Fibroblast of lung (primary cell): ENCODE results near the gene HECW1. TPM values are rescaled to one million over a fixed set of nuclear protein-coding genes. Genes with fewer than 3 reads are reported as not detected.
A peak's percentile ranks its signal among the peaks of the same experiment; 100 is the strongest.

ENCODE experiments used
- DNase-seq, 2 donors: peaks; one replicate each; pipeline versions ENCODE4 v3.0.0 to v3.0.0-alpha.2; 2010; ENCODE audit warnings: low read depth in 2 of 2
- H2AFZ ChIP-seq: 2 replicates; pipeline ENCODE4 v1.5.1; 2012; ENCODE audit warnings: low read length, control low read depth, inconsistent platforms
- H3K27ac ChIP-seq: 2 replicates; pipeline ENCODE4 v1.5.1; 2011; ENCODE audit warnings: low read length, control low read depth; ENCODE audit not compliant: insufficient read depth
- H3K27me3 ChIP-seq: 2 replicates; pipeline ENCODE4 v1.5.1; 2011; ENCODE audit warnings: mild to moderate bottlenecking, low read length; ENCODE audit not compliant: control insufficient read depth, insufficient read depth
- H3K36me3 ChIP-seq: 2 replicates; pipeline ENCODE4 v1.5.1; 2011; ENCODE audit warnings: low read length; ENCODE audit not compliant: control insufficient read depth, insufficient read depth
- H3K4me1 ChIP-seq: 2 replicates; pipeline ENCODE4 v1.5.1; 2011; ENCODE audit warnings: low read length; ENCODE audit not compliant: control insufficient read depth, insufficient read depth; ENCODE audit errors: extremely low read depth
- H3K4me2 ChIP-seq: 2 replicates; pipeline ENCODE4 v1.5.1; 2011; ENCODE audit warnings: low read length, control low read depth; ENCODE audit not compliant: insufficient read depth; ENCODE audit errors: extremely low read depth
- H3K4me3 ChIP-seq, 4 experiments: fragments of 200-600 bp in 1 of 4; sonication (generic) in 1 of 4; replicated peaks in 1 of 4; 2 replicates each; pipeline ENCODE4 v1.5.1; 2011 to 2016; ENCODE audit warnings: low read length in 4 of 4, low read depth in 3 of 4, mild to moderate bottlenecking in 3 of 4, control low read depth in 2 of 4, inconsistent platforms in 1 of 4, mixed read lengths in 1 of 4; ENCODE audit not compliant: insufficient read depth in 1 of 4; ENCODE audit errors: control extremely low read depth in 1 of 4
- H3K79me2 ChIP-seq: 2 replicates; pipeline ENCODE4 v1.5.1; 2012; ENCODE audit warnings: mild to moderate bottlenecking, low read length, inconsistent platforms; ENCODE audit not compliant: control insufficient read depth, insufficient read depth
- H3K9ac ChIP-seq: 2 replicates; pipeline ENCODE4 v1.5.1; 2011; ENCODE audit warnings: mild to moderate bottlenecking, low read length, control low read depth; ENCODE audit not compliant: insufficient read depth
- H3K9me3 ChIP-seq: 2 replicates; pipeline ENCODE4 v1.5.1; 2012; ENCODE audit warnings: low read depth, low read length; ENCODE audit not compliant: control insufficient read depth, insufficient read depth
- H4K20me1 ChIP-seq: 2 replicates; pipeline ENCODE4 v1.5.1; 2011; ENCODE audit warnings: low read length; ENCODE audit not compliant: control insufficient read depth, insufficient read depth; ENCODE audit errors: extremely low read depth
- CTCF ChIP-seq, 2 donors: IDR thresholded peaks in 1 of 2; conservative IDR thresholded peaks in 1 of 2; 1 replicate in 1 of 2; 2 replicates in 1 of 2; pipeline ENCODE4 v1.5.1; 2011 to 2012; ENCODE audit warnings: low read length in 2 of 2, control low read depth in 1 of 2, inconsistent platforms in 1 of 2, low read depth in 1 of 2, mild to moderate bottlenecking in 1 of 2
- EZH2 ChIP-seq: IDR thresholded peaks from 2 replicates; pipeline ENCODE4 v1.5.1; 2012; ENCODE audit warnings: low read length, control low read depth, mild to moderate bottlenecking; ENCODE audit errors: missing control alignments
- polyA plus RNA-seq, 2 donors: library from polyadenylated mRNA; depleted of rRNA in 1 of 2; stranded (reverse) in 1 of 2; unstranded in 1 of 2; fragments of >200 nt; gene quantifications; 2 replicates each; pipeline ENCODE4 v1.2.1, GENCODE V29; 2011 to 2012; ENCODE audit warnings: missing spikeins in 1 of 2
- total RNA-seq: library from RNA; depleted of rRNA; stranded (reverse); fragments of >200 nt; gene quantifications from 2 replicates; pipeline ENCODE4 v1.2.1, GENCODE V29; 2014

Gene HECW1
- total and polyA plus RNA-seq, 2 donors (not counting 1 experiment from before 2014, with no cell fraction given), result 1.1 to 6.1 TPM

DNA sequence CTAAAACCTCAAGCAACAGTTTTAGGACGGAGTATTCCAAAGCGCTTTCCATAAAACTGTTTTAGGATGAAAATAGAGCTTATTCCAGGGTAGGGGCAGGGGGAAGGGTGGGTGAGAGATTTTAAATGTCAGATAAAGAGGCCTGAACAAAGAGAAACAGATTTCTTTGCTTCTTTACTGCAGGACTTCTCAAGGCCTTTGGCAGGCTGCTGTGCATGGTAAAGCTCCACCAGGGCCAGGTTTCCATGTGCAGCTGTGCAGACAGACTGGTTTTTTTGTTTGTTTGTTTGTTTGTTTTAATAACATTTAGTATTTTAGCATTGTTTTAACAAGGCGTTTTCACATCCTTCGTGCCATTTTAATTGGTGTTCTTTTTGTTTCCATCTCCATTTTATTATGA is 26.3 kb downstream of the HECW1 start:
- H3K27me3 ChIP-seq, result no peaks in the 10 kb centered on the region
- no peak overlapping the region for H3K4me2 ChIP-seq
- H3K9me3 ChIP-seq, result no peaks in the 10 kb centered on the region
- DNase-seq, result no peak
- H3K36me3 ChIP-seq, result no peaks in the 10 kb centered on the region
- H2AFZ ChIP-seq, result no peak overlapping the region
- no peaks in the 10 kb centered on the region for H4K20me1 ChIP-seq
- no peak overlapping the region for H3K4me3 ChIP-seq
- H3K79me2 ChIP-seq, result no peaks in the 10 kb centered on the region
- TF ChIP-seq EZH2 (no peak), CTCF (conservative IDR thresholded peaks at IDR 0.05 in 1 of 2, IDR thresholded peaks at IDR 0.05 in 1 of 2; ENCODE audit: low read depth in 1 of 2, low read length in 2 of 2) (no peak)
- H3K9ac ChIP-seq, result no peak overlapping the region
- no peak overlapping the region for H3K27ac ChIP-seq
- H3K4me1 ChIP-seq, result no peaks in the 10 kb centered on the region

GRCh38 chr7:43139137-43139536 is 26.7 kb downstream of the HECW1 start:
- Histone ChIP-seq H3K9ac (no peak overlapping the region), H3K79me2 (no peaks in the 10 kb centered on the region), H3K9me3 (no peaks in the 10 kb centered on the region), H4K20me1 (no peaks in the 10 kb centered on the region), H2AFZ (no peak overlapping the region), H3K27me3 (no peaks in the 10 kb centered on the region), H3K4me1 (no peaks in the 10 kb centered on the region), H3K36me3 (no peaks in the 10 kb centered on the region), H3K4me3 (no peak overlapping the region), H3K27ac (no peak overlapping the region), H3K4me2 (no peak overlapping the region)
- peak; percentile 5 to 82 for DNase-seq
- TF ChIP-seq CTCF (conservative IDR thresholded peaks at IDR 0.05 in 1 of 2, IDR thresholded peaks at IDR 0.05 in 1 of 2; ENCODE audit: low read depth in 1 of 2, low read length in 2 of 2), result no peak
- no peak for TF ChIP-seq EZH2

DNA sequence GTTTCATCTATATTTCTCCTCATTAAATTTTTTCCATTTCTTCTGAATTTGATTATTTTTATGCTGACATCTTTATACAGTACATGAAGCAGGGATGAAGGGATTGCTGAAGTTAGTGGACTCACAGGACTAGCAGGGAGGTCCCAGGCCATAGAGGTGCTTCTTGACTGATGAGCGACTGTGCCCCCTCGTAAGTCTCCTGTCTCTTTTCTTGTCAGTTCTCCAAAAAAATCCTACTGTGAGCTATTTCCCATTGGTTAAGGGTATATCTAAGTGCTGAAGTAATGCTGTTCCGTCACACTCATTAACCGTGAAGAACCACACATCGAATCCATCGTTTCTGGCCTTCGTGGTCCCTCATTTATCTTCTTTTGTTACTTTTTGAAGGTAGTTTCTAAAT is 27.7 kb downstream of the HECW1 start:
- no peaks in the 10 kb centered on the region for H3K27me3 ChIP-seq
- H3K9ac ChIP-seq, result no peak overlapping the region
- H3K4me1 ChIP-seq, result no peaks in the 10 kb centered on the region
- no peaks in the 10 kb centered on the region for H3K36me3 ChIP-seq
- no peaks in the 10 kb centered on the region for H4K20me1 ChIP-seq
- no peak for TF ChIP-seq CTCF (conservative IDR thresholded peaks at IDR 0.05 in 1 of 2, IDR thresholded peaks at IDR 0.05 in 1 of 2; ENCODE audit: low read depth in 1 of 2, low read length in 2 of 2)
- TF ChIP-seq EZH2, result no peak
- no peaks in the 10 kb centered on the region for H3K79me2 ChIP-seq
- H3K27ac ChIP-seq, result no peak overlapping the region
- H3K9me3 ChIP-seq, result no peaks in the 10 kb centered on the region
- no peak for DNase-seq
- no peak overlapping the region for H3K4me2 ChIP-seq
- no peak overlapping the region for H3K4me3 ChIP-seq
- H2AFZ ChIP-seq, result no peak overlapping the region
